HG03575 (cell line): ENCODE results near the gene EPHB1.

ENCODE experiments used
- ATAC-seq: cut with Tn5 transposase; IDR thresholded peaks from one replicate; pipeline ENCODE4 v1.9.1; 2021; ENCODE audit not compliant: unreplicated experiment, insufficient number of reproducible peaks, low FRiP score; ENCODE audit errors: extremely low read depth

Gene EPHB1

GRCh38 chr3:135149707-135150681 is 354.9 kb downstream of the EPHB1 start:
- ATAC-seq, result no peak

- ATAC-seq, result no peak
Measured at GRCh38 chr3:135154186-135154585, 359.1 kb downstream of the EPHB1 start.

GRCh38 chr3:135155228-135155627 is 360.2 kb downstream of the EPHB1 start:
- ATAC-seq, result no peak

- ATAC-seq, result no peak
Measured at GRCh38 chr3:135155791-135156190, 360.7 kb downstream of the EPHB1 start.

GRCh38 chr3:135157045-135157740 is 362.1 kb downstream of the EPHB1 start:
- no peak for ATAC-seq

- ATAC-seq, result no peak
Measured at GRCh38 chr3:135158520-135158919, 363.5 kb downstream of the EPHB1 start.

GRCh38 chr3:135159681-135160247 is 364.7 kb downstream of the EPHB1 start:
- no peak for ATAC-seq

- ATAC-seq, result no peak
Measured at GRCh38 chr3:135161425-135161824, 366.4 kb downstream of the EPHB1 start.

- ATAC-seq, result no peak
Measured at GRCh38 chr3:135163701-135164100, 368.6 kb downstream of the EPHB1 start.

- no peak for ATAC-seq
Measured at GRCh38 chr3:135165260-135165659, 370.2 kb downstream of the EPHB1 start.

GRCh38 chr3:135166266-135166825 is 371.3 kb downstream of the EPHB1 start:
- no peak for ATAC-seq

GRCh38 chr3:135168822-135169221 is 373.8 kb downstream of the EPHB1 start:
- no peak for ATAC-seq

GRCh38 chr3:135169651-135170050 is 374.6 kb downstream of the EPHB1 start:
- no peak for ATAC-seq

- no peak for ATAC-seq
Measured at GRCh38 chr3:135170732-135171131, 375.7 kb downstream of the EPHB1 start.

GRCh38 chr3:135172191-135172869 is 377.3 kb downstream of the EPHB1 start:
- no peak for ATAC-seq

- no peak for ATAC-seq
Measured at GRCh38 chr3:135175728-135176277, 380.7 kb downstream of the EPHB1 start.

- ATAC-seq, result no peak
Measured at GRCh38 chr3:135176881-135177280, 381.8 kb downstream of the EPHB1 start.

- ATAC-seq, result no peak
Measured at GRCh38 chr3:135178566-135178965, 383.5 kb downstream of the EPHB1 start.

- no peak for ATAC-seq
Measured at GRCh38 chr3:135181408-135181807, 386.3 kb downstream of the EPHB1 start.
